ENCODE results near the gene TAS2R42. TPM values are rescaled to one million over a fixed set of nuclear protein-coding genes. Genes with fewer than 3 reads are reported as not detected.

The TAS2R42 gene
- polyA plus RNA-seq (ENCODE audit: low read depth in 6 of 6) = not detected

- Mint-ChIP-seq H3K36me3 (peaks cover 0 to 16% of the 10 kb centered on the region in 2 donors), H3K27me3 (no peaks in the 10 kb centered on the region), H3K9me3 (no peaks in the 10 kb centered on the region), H3K4me3 (no peak within 1 kb of the TSS), H3K27ac (no peak within 1 kb of the TSS), H3K4me1 (no peaks in the 10 kb centered on the region)
- ATAC-seq (ENCODE audit: low read depth in 2 of 2) (no peak), DNase-seq (no peak)
Measured at GRCh38 chr12:11186837-11187236, at the start of gene TAS2R42. TSS of gene TAS2R42 (minus strand) at chr12:11186937. CDS start at chr12:11186937, 0 bp downstream.

- ATAC-seq (ENCODE audit: low read depth in 2 of 2) = no peak
- peaks cover 0 to 3% of the 10 kb centered on the region in 2 donors for H3K36me3 Mint-ChIP-seq
- no peak overlapping the region for H3K27ac Mint-ChIP-seq
- no peak overlapping the region for H3K4me3 Mint-ChIP-seq
- H3K4me1 Mint-ChIP-seq = no peaks in the 10 kb centered on the region
- no peaks in the 10 kb centered on the region for H3K27me3 Mint-ChIP-seq
- no peak for DNase-seq
- peaks cover 0 to 5% (median 0%) of the 10 kb centered on the region in 7 donors for H3K9me3 Mint-ChIP-seq
Measured at GRCh38 chr12:11233532-11233931, 46.8 kb upstream of the TAS2R42 start.

- no peak for DNase-seq
- no peaks in the 10 kb centered on the region for H3K36me3 Mint-ChIP-seq
- no peak for ATAC-seq (ENCODE audit: low read depth in 2 of 2)
- H3K9me3 Mint-ChIP-seq = peaks cover 0 to 5% (median 0%) of the 10 kb centered on the region in 7 donors
- no peak overlapping the region for H3K4me3 Mint-ChIP-seq
- H3K27me3 Mint-ChIP-seq = no peaks in the 10 kb centered on the region
- H3K27ac Mint-ChIP-seq = no peak overlapping the region
- no peaks in the 10 kb centered on the region for H3K4me1 Mint-ChIP-seq
Measured at GRCh38 chr12:11228296-11228879, 41.7 kb upstream of the TAS2R42 start.

GRCh38 chr12:11227373-11227772 lies 40.6 kb upstream of the TAS2R42 start:
- Mint-ChIP-seq H3K36me3 (no peaks in the 10 kb centered on the region), H3K27me3 (no peaks in the 10 kb centered on the region), H3K27ac (no peak overlapping the region), H3K4me3 (no peak overlapping the region), H3K9me3 (peaks cover 0 to 6% (median under 1%) of the 10 kb centered on the region in 7 donors), H3K4me1 (no peaks in the 10 kb centered on the region)
- DNase-seq (no peak), ATAC-seq (ENCODE audit: low read depth in 2 of 2) (no peak)

GRCh38 chr12:11209113-11209512 lies 22.4 kb upstream of the TAS2R42 start:
- DNase-seq (no peak), ATAC-seq (ENCODE audit: low read depth in 2 of 2) (no peak)
- Mint-ChIP-seq H3K4me3 (no peak overlapping the region), H3K27me3 (no peaks in the 10 kb centered on the region), H3K27ac (peak overlapping the region in 1 of 6 donors; percentile 4), H3K4me1 (peaks cover 0 to 5% (median 0%) of the 10 kb centered on the region in 3 donors), H3K9me3 (peaks cover 0 to 16% (median 6%) of the 10 kb centered on the region in 7 donors), H3K36me3 (peaks cover 0 to under 1% of the 10 kb centered on the region in 2 donors)

- Mint-ChIP-seq H3K9me3 (peaks cover 0 to 14% (median 2%) of the 10 kb centered on the region in 7 donors), H3K4me1 (peaks cover 0 to 5% (median 4%) of the 10 kb centered on the region in 3 donors), H3K27me3 (no peaks in the 10 kb centered on the region), H3K27ac (no peak overlapping the region), H3K36me3 (peaks cover 0 to 5% of the 10 kb centered on the region in 2 donors), H3K4me3 (no peak overlapping the region)
- DNase-seq (no peak), ATAC-seq (ENCODE audit: low read depth in 2 of 2) (no peak)
Measured at GRCh38 chr12:11204173-11204572, 17.4 kb upstream of the TAS2R42 start.

GRCh38 chr12:11202811-11203210 lies 16.1 kb upstream of the TAS2R42 start:
- ATAC-seq (ENCODE audit: low read depth in 2 of 2) (no peak), DNase-seq (no peak)
- H3K27me3 Mint-ChIP-seq = no peaks in the 10 kb centered on the region
- H3K9me3 Mint-ChIP-seq = peaks cover 0 to 14% (median 2%) of the 10 kb centered on the region in 7 donors
- peaks cover 0 to 5% of the 10 kb centered on the region in 2 donors for H3K36me3 Mint-ChIP-seq
- no peak overlapping the region for H3K4me3 Mint-ChIP-seq
- H3K27ac Mint-ChIP-seq = no peak overlapping the region
- peaks cover 0 to 5% (median 4%) of the 10 kb centered on the region in 3 donors for H3K4me1 Mint-ChIP-seq

GRCh38 chr12:11183011-11183410 lies 3.7 kb downstream of the TAS2R42 start:
- no peaks in the 10 kb centered on the region for H3K9me3 Mint-ChIP-seq
- no peaks in the 10 kb centered on the region for H3K4me1 Mint-ChIP-seq
- H3K4me3 Mint-ChIP-seq = no peak overlapping the region
- no peaks in the 10 kb centered on the region for H3K36me3 Mint-ChIP-seq
- H3K27ac Mint-ChIP-seq = no peak overlapping the region
- DNase-seq (no peak), ATAC-seq (ENCODE audit: low read depth in 2 of 2) (no peak)
- H3K27me3 Mint-ChIP-seq = no peaks in the 10 kb centered on the region

GRCh38 chr12:11182529-11182928 lies 4.2 kb downstream of the TAS2R42 start:
- Mint-ChIP-seq H3K27ac (no peak overlapping the region), H3K4me3 (no peak overlapping the region), H3K4me1 (no peaks in the 10 kb centered on the region), H3K36me3 (no peaks in the 10 kb centered on the region), H3K9me3 (no peaks in the 10 kb centered on the region), H3K27me3 (no peaks in the 10 kb centered on the region)
- DNase-seq (no peak), ATAC-seq (ENCODE audit: low read depth in 2 of 2) (no peak)

- peaks cover 4 to 15% (median 4%) of the 10 kb centered on the region in 3 donors for H3K4me1 Mint-ChIP-seq
Measured at GRCh38 chr12:11178250-11178649, 8.5 kb downstream of the TAS2R42 start.

GRCh38 chr12:11174022-11174421 lies 12.7 kb downstream of the TAS2R42 start:
- Mint-ChIP-seq H3K9me3 (no peaks in the 10 kb centered on the region), H3K27ac (no peak overlapping the region), H3K27me3 (no peaks in the 10 kb centered on the region), H3K4me1 (peaks cover 31 to 50% (median 36%) of the 10 kb centered on the region in 3 donors), H3K4me3 (no peak overlapping the region), H3K36me3 (peaks cover 5 to 7% of the 10 kb centered on the region in 2 donors)
- ATAC-seq (ENCODE audit: low read depth in 2 of 2) (no peak), DNase-seq (no peak)

More at GRCh38 chr12:11178250-11178649, 8.5 kb downstream of the TAS2R42 start:
- H3K9me3 Mint-ChIP-seq = no peaks in the 10 kb centered on the region
- H3K36me3 Mint-ChIP-seq = peaks cover 0 to 5% of the 10 kb centered on the region in 2 donors
- ATAC-seq (ENCODE audit: low read depth in 2 of 2) (no peak), DNase-seq (no peak)
- H3K4me3 Mint-ChIP-seq = no peak overlapping the region
- no peaks in the 10 kb centered on the region for H3K27me3 Mint-ChIP-seq
- H3K27ac Mint-ChIP-seq = no peak overlapping the region

GRCh38 chr12:11171969-11172675 lies 14.6 kb downstream of the TAS2R42 start:
- DNase-seq = no peak
- peaks cover 39 to 68% (median 42%) of the 10 kb centered on the region in 3 donors for H3K4me1 Mint-ChIP-seq
- H3K36me3 Mint-ChIP-seq = peaks cover 5 to 14% of the 10 kb centered on the region in 2 donors
- peak overlapping the region; percentile 97 to 100 (median 98) for H3K27ac Mint-ChIP-seq
- H3K9me3 Mint-ChIP-seq = no peaks in the 10 kb centered on the region
- H3K27me3 Mint-ChIP-seq = no peaks in the 10 kb centered on the region
- no peak for ATAC-seq (ENCODE audit: low read depth in 2 of 2)
- H3K4me3 Mint-ChIP-seq = peak overlapping the region; percentile 94 to 100 (median 99)

GRCh38 chr12:11171145-11171968 lies 15.4 kb downstream of the TAS2R42 start, which contains the start of gene SMIM10L1:
TSS of gene SMIM10L1 (plus strand) at chr12:11171194. CDS start at chr12:11171357, 163 bp downstream.
- DNase-seq (peak; percentile 81), ATAC-seq (ENCODE audit: low read depth in 2 of 2) (peak; percentile 91 to 92)
- Mint-ChIP-seq H3K27me3 (no peaks in the 10 kb centered on the region), H3K27ac (peak within 1 kb of the TSS; percentile 97 to 100 (median 98)), H3K36me3 (peaks cover 5 to 14% of the 10 kb centered on the region in 2 donors), H3K9me3 (no peaks in the 10 kb centered on the region), H3K4me1 (peaks cover 39 to 71% (median 42%) of the 10 kb centered on the region in 3 donors), H3K4me3 (peak within 1 kb of the TSS; percentile 94 to 100 (median 99))
